Measurements from ENCODE around the gene PCDHGA12. TPM values are rescaled to one million over a fixed set of nuclear protein-coding genes. Genes with fewer than 3 reads are reported as not detected.

PCDHGA12 gene
- total RNA-seq, 2 experiments from 2014 or later: not detected

- POLR2A ChIA-PET: no interaction called here
- H3K27me3 Mint-ChIP-seq: peaks cover 28% of the 10 kb centered on the region
- H3K9me3 Mint-ChIP-seq: peaks cover 9% of the 10 kb centered on the region
- peaks cover 6% of the 10 kb centered on the region for H3K4me1 Mint-ChIP-seq
- CTCF ChIA-PET: no interaction called here
- H3K4me3 Mint-ChIP-seq: no peak overlapping the region
- H3K27ac Mint-ChIP-seq: no peak overlapping the region
- DNase-seq: no peak
- peaks cover 13% of the 10 kb centered on the region for H3K36me3 Mint-ChIP-seq (ENCODE audit: low read depth)
These were observed 3.7 kb downstream of the PCDHGA12 start for GRCh38 chr5:141434006-141434405.

GRCh38 chr5:141437221-141437620, 6.9 kb downstream of the PCDHGA12 start:
- CTCF ChIA-PET: interaction anchor here (1.3 kb wide), 1 partner anchor 9 kb away, joined by 4 read pairs; no protein-coding TSS in a partner anchor
- H3K4me1 Mint-ChIP-seq: no peaks in the 10 kb centered on the region
- peaks cover 11% of the 10 kb centered on the region for H3K27me3 Mint-ChIP-seq
- H3K4me3 Mint-ChIP-seq: no peak overlapping the region
- POLR2A ChIA-PET: no interaction called here
- H3K27ac Mint-ChIP-seq: no peak overlapping the region
- no peak for DNase-seq
- no peaks in the 10 kb centered on the region for H3K36me3 Mint-ChIP-seq (ENCODE audit: low read depth)
- peaks cover 4% of the 10 kb centered on the region for H3K9me3 Mint-ChIP-seq

GRCh38 chr5:141439411-141440141, 9.3 kb downstream of the PCDHGA12 start:
- no peaks in the 10 kb centered on the region for H3K36me3 Mint-ChIP-seq (ENCODE audit: low read depth)
- no peaks in the 10 kb centered on the region for H3K4me1 Mint-ChIP-seq
- H3K4me3 Mint-ChIP-seq: no peak overlapping the region
- H3K27ac Mint-ChIP-seq: no peak overlapping the region
- POLR2A ChIA-PET: interaction anchor here (0.9 to 1.0 kb wide), 2 partner anchors 10 to 12 kb away, joined by 3 read pairs; partner anchors contain the start of gene PCDHGA12
- DNase-seq: no peak
- peaks cover 8% of the 10 kb centered on the region for H3K27me3 Mint-ChIP-seq
- CTCF ChIA-PET: no interaction called here
- H3K9me3 Mint-ChIP-seq: peaks cover 2% of the 10 kb centered on the region

GRCh38 chr5:141440341-141440740, 10.0 kb downstream of the PCDHGA12 start:
- Mint-ChIP-seq H3K36me3 (ENCODE audit: low read depth) (no peaks in the 10 kb centered on the region), H3K27ac (no peak overlapping the region), H3K4me3 (no peak overlapping the region), H3K4me1 (no peaks in the 10 kb centered on the region), H3K27me3 (peaks cover 10% of the 10 kb centered on the region), H3K9me3 (peaks cover 2% of the 10 kb centered on the region)
- DNase-seq: no peak
- ChIA-PET CTCF (no interaction called here), POLR2A (no interaction called here)

GRCh38 chr5:141441571-141442170, 11.4 kb downstream of the PCDHGA12 start:
- Mint-ChIP-seq H3K4me3 (no peak overlapping the region), H3K9me3 (peaks cover 2% of the 10 kb centered on the region), H3K4me1 (no peaks in the 10 kb centered on the region), H3K36me3 (ENCODE audit: low read depth) (no peaks in the 10 kb centered on the region), H3K27ac (no peak overlapping the region), H3K27me3 (peaks cover 8% of the 10 kb centered on the region)
- CTCF ChIA-PET: no interaction called here
- no peak for DNase-seq
- POLR2A ChIA-PET: no interaction called here

GRCh38 chr5:141465351-141465750, 35.0 kb downstream of the PCDHGA12 start:
- DNase-seq: no peak
- no peaks in the 10 kb centered on the region for H3K9me3 Mint-ChIP-seq
- CTCF ChIA-PET: interaction anchor here (0.7 kb wide), 1 partner anchor 219 kb away, joined by 3 read pairs; no protein-coding TSS in a partner anchor
- no peaks in the 10 kb centered on the region for H3K36me3 Mint-ChIP-seq (ENCODE audit: low read depth)
- POLR2A ChIA-PET: no interaction called here
- H3K4me3 Mint-ChIP-seq: no peak overlapping the region
- peaks cover 2% of the 10 kb centered on the region for H3K27me3 Mint-ChIP-seq
- H3K4me1 Mint-ChIP-seq: no peaks in the 10 kb centered on the region
- no peak overlapping the region for H3K27ac Mint-ChIP-seq

GRCh38 chr5:141475625-141476131, 45.4 kb downstream of the PCDHGA12 start, which contains the start of gene PCDHGC3:
PCDHGC3 (plus strand) TSS chr5:141475966; CDS start chr5:141476117, 151 bp downstream.
- peak within 1 kb of the TSS; percentile 18 for H3K27ac Mint-ChIP-seq

GRCh38 chr5:141476132-141476911, 46.0 kb downstream of the PCDHGA12 start:
- Mint-ChIP-seq H3K36me3 (ENCODE audit: low read depth) (peaks cover 4% of the 10 kb centered on the region), H3K4me1 (peaks cover 23% of the 10 kb centered on the region), H3K4me3 (peak overlapping the region; percentile 66), H3K9me3 (no peaks in the 10 kb centered on the region), H3K27me3 (peaks cover 70% of the 10 kb centered on the region), H3K27ac (peak overlapping the region; percentile 18)
- POLR2A ChIA-PET: interaction anchor here (1.4 kb wide), 1 partner anchor 17 kb away, joined by 3 read pairs; no protein-coding TSS in a partner anchor
- no peak for DNase-seq
- CTCF ChIA-PET: interaction anchor here (0.7 to 1.0 kb wide), 3 partner anchors 10 to 156 kb away, joined by 3 to 6 read pairs (median 3); partner anchors contain the start of gene PCDHGA12

More at GRCh38 chr5:141475625-141476131, 45.4 kb downstream of the PCDHGA12 start, which contains the start of gene PCDHGC3:
- POLR2A ChIA-PET: interaction anchor here (1.4 kb wide), 1 partner anchor 18 kb away, joined by 3 read pairs; no protein-coding TSS in a partner anchor
- Mint-ChIP-seq H3K9me3 (no peaks in the 10 kb centered on the region), H3K4me3 (peak within 1 kb of the TSS; percentile 66), H3K4me1 (peaks cover 23% of the 10 kb centered on the region), H3K36me3 (ENCODE audit: low read depth) (peaks cover 4% of the 10 kb centered on the region), H3K27me3 (peaks cover 64% of the 10 kb centered on the region)
- no peak for DNase-seq
- CTCF ChIA-PET: interaction anchor here (0.6 to 0.8 kb wide), 2 partner anchors 9 to 99 kb away, joined by 3 to 4 read pairs; no protein-coding TSS in a partner anchor

GRCh38 chr5:141477044-141477575, 46.8 kb downstream of the PCDHGA12 start:
- H3K27ac Mint-ChIP-seq: no peak overlapping the region
- peak overlapping the region; percentile 66 for H3K4me3 Mint-ChIP-seq
- no peaks in the 10 kb centered on the region for H3K9me3 Mint-ChIP-seq
- peaks cover 4% of the 10 kb centered on the region for H3K36me3 Mint-ChIP-seq (ENCODE audit: low read depth)
- no peak for DNase-seq
- POLR2A ChIA-PET: no interaction called here
- H3K27me3 Mint-ChIP-seq: peaks cover 71% of the 10 kb centered on the region
- H3K4me1 Mint-ChIP-seq: peaks cover 23% of the 10 kb centered on the region
- CTCF ChIA-PET: interaction anchor here (1.0 kb wide), 1 partner anchor 157 kb away, joined by 3 read pairs; no protein-coding TSS in a partner anchor

- no peaks in the 10 kb centered on the region for H3K9me3 Mint-ChIP-seq
- no peak overlapping the region for H3K4me3 Mint-ChIP-seq
- H3K4me1 Mint-ChIP-seq: peaks cover 23% of the 10 kb centered on the region
- H3K27ac Mint-ChIP-seq: no peak overlapping the region
- POLR2A ChIA-PET: no interaction called here
- H3K27me3 Mint-ChIP-seq: peaks cover 75% of the 10 kb centered on the region
- H3K36me3 Mint-ChIP-seq (ENCODE audit: low read depth): peaks cover 4% of the 10 kb centered on the region
- CTCF ChIA-PET: no interaction called here
- DNase-seq: no peak
These were observed 47.5 kb downstream of the PCDHGA12 start for GRCh38 chr5:141477815-141478214.

GRCh38 chr5:141478321-141478945, 48.1 kb downstream of the PCDHGA12 start:
- ChIA-PET CTCF (interaction anchor here (1.0 kb wide), 2 partner anchors 33 to 37 kb away, joined by 3 to 4 read pairs; no protein-coding TSS in a partner anchor), POLR2A (no interaction called here)
- no peaks in the 10 kb centered on the region for H3K9me3 Mint-ChIP-seq
- peaks cover 80% of the 10 kb centered on the region for H3K27me3 Mint-ChIP-seq
- no peak for DNase-seq
- no peak overlapping the region for H3K27ac Mint-ChIP-seq
- peaks cover 4% of the 10 kb centered on the region for H3K36me3 Mint-ChIP-seq (ENCODE audit: low read depth)
- H3K4me1 Mint-ChIP-seq: peaks cover 23% of the 10 kb centered on the region
- no peak overlapping the region for H3K4me3 Mint-ChIP-seq

GRCh38 chr5:141479776-141480175, 49.5 kb downstream of the PCDHGA12 start:
- Mint-ChIP-seq H3K27ac (no peak overlapping the region), H3K36me3 (ENCODE audit: low read depth) (peaks cover 4% of the 10 kb centered on the region), H3K4me3 (no peak overlapping the region), H3K4me1 (peaks cover 23% of the 10 kb centered on the region), H3K9me3 (no peaks in the 10 kb centered on the region), H3K27me3 (peaks cover 83% of the 10 kb centered on the region)
- CTCF ChIA-PET: interaction anchor here (1.2 kb wide), 1 partner anchor 59 kb away, joined by 3 read pairs; the partner anchor contains the start of gene PCDHGA11
- POLR2A ChIA-PET: no interaction called here
- DNase-seq: no peak
